Suppressor macrophage treated with lipopolysaccharide for 4 hours (primary cell): ENCODE results near the gene SUV39H1.
"Not testable (repeated sequence)": the region's sequence is repeated elsewhere in the genome, so short reads cannot be mapped to it uniquely, and the experiment has no call there.

Experiments used
- DNase-seq: peaks from one replicate; pipeline ENCODE4 v3.0.0-alpha.2; 2020

The SUV39H1 gene

GRCh38 chrX:48688531-48689150 lies 7.9 kb upstream of the SUV39H1 start:
- DNase-seq, result no peak

GRCh38 chrX:48689208-48689920 lies 7.2 kb upstream of the SUV39H1 start:
- no peak for DNase-seq

DNA sequence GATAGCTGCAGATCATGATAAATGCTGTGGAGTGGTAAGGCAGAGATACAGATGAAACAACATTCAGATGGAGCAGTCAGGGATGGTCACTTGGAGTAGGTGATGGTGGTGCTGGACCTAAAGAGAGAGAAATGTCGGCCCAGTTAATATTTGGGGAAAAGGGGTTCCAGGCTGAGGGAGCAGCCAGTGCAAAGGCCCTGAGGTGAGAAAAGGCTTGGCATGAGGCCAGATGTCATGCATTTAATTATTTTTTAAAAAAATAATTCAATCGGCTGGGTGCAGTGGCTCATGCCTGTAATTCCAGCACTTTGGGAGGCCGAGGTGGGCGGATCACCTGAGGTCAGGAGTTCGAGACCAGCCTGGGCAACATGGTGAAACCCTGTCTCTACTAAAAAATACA lies 4.8 kb upstream of the SUV39H1 start:
- DNase-seq, result not testable (repeated sequence)

- no peak for DNase-seq
Observed at GRCh38 chrX:48694776-48695533, 1.6 kb upstream of the SUV39H1 start.

DNA sequence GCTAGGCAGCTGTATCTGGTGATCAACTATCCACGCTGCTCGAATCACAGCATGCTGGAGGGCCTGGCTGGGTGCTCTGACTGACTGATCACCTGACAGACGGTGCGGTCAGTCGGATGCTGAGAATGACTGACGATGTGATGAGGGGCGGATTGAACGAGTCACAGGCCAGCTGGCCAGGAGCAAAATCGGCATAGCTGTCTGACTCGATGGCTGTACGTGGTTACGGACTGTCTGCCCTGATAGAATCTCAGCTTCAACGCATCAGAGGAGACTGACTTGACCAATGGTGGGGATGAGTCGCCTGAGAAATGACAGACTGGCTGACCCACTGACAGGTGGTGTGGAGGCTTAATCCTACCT lies 1.0 kb upstream of the SUV39H1 start:
- peak; percentile 31 for DNase-seq

DNA sequence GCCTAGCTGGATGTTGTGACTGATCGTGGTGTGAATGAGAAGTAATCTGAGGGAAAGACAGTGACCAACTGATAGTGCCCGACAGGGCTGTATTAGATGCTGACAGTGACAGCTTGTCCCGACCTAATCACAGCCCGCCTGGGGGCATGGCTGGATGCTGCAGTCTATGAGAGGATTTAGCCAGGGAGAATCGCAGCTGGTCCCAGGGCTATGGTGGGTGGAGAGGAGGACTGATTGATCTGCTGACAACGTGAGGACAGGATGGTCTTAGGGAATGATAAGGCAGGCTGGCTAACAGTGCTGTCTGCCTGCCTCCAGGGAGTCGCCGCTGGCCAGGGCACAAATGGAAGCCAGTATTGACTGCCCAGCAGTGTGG lies 621 bp upstream of the SUV39H1 start:
- no peak for DNase-seq

DNA sequence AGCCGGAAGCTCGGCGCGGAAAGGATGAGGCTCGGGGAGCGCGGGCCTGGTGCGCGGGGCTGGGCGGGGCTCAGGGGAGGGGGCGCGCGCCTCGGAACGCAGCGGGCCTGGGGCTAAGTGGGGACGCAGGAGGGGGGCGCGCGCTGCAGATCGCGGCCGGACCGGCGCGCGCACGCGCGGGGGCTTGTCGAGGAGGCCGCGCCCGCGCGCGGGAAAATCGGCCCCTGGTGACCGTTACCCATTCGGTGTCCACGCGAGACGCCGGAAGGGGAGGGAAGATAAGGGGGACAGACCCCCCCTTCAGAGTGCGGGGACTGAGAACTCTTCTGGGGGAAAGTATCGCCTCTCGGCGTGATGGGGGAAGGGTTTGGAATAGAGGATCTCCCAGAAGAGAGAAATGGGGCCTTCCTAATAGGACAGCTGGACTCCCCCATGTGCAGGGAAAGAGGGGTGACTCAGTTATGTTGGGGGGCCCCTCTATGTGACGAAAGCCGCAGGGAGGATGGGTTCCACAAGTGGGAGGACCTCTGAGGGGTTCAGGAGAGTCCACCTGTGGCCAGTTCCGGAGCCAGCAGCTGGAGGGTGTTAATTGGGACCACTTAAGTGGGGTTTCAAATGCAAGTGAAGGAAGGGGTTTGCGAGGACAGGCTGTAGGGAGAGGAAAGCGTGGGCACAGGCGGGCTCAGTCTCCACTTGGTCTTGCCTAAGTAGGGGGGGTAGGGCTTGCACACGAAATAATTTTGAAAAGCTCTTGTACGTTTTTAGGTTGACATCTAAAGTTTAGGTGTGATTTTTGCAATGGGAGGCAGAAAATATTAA lies 584 bp downstream of the SUV39H1 start:
- DNase-seq, result peak; percentile 23

GRCh38 chrX:48698306-48698705 lies 1.8 kb downstream of the SUV39H1 start:
- no peak for DNase-seq

DNA sequence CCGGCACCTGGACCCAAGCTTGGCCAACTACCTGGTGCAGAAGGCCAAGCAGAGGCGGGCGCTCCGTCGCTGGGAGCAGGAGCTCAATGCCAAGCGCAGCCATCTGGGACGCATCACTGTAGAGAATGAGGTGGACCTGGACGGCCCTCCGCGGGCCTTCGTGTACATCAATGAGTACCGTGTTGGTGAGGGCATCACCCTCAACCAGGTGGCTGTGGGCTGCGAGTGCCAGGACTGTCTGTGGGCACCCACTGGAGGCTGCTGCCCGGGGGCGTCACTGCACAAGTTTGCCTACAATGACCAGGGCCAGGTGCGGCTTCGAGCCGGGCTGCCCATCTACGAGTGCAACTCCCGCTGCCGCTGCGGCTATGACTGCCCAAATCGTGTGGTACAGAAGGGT lies 3.7 kb downstream of the SUV39H1 start:
- DNase-seq, result no peak

DNA sequence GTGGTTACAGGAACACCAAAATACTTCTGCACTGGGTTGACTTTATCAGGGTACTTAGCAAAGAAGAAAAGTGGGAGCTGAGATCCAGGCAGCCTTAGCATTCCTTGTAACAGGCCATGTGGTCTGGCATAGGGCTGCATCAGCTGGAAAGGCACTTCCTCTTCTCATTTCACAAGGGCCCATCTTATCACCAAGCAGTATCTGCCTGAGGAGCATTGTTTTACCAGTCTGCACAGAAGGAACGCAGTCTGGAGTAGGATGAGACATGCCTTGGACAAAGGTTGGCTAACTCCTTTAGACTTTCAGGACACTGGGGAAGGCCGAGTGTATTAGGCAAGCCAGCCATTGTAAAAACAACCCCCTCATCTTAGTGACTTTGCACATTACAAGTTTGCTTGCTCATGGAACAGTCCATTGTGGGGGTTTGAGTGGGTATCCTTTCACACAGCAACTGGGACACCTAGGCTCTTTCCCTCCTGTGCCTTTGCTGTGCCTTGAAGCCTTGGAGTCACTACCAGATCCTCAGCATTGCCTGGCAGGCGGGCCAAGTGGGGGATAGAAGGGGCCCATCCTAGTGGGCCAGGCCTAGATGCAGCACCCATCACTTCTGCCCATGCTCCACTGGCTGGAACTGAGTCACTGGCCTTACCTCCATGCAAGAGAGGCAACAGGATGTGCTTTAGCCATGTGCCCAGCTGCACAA lies 4.6 kb downstream of the SUV39H1 start:
- no peak for DNase-seq

DNA sequence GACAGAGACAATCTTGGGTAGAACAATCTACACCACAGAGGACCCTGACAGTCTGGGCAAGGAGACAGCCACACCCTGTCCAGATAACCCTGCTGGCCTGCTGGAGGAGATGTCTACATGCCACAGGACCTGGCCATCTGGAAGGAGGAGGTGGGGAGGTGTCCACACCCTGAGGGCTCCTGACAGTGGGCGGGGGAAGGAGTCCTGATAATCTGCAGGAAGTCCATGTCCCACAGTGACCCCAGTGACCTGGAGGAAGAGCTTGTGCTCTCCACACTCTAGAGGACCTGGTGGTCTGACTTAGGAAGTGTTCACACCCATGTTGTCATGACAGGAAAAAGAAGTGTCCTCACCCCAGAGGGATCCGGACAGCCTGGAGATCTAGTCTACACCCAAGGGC lies 5.5 kb downstream of the SUV39H1 start:
- no peak for DNase-seq

GRCh38 chrX:48702716-48703115 lies 6.2 kb downstream of the SUV39H1 start:
- no peak for DNase-seq

- DNase-seq, result no peak
Observed at GRCh38 chrX:48703228-48703627, 6.7 kb downstream of the SUV39H1 start.

- DNase-seq, result no peak
Observed at GRCh38 chrX:48703642-48704481, 7.3 kb downstream of the SUV39H1 start.

- no peak for DNase-seq
Observed at GRCh38 chrX:48705871-48706270, 9.3 kb downstream of the SUV39H1 start.

DNA sequence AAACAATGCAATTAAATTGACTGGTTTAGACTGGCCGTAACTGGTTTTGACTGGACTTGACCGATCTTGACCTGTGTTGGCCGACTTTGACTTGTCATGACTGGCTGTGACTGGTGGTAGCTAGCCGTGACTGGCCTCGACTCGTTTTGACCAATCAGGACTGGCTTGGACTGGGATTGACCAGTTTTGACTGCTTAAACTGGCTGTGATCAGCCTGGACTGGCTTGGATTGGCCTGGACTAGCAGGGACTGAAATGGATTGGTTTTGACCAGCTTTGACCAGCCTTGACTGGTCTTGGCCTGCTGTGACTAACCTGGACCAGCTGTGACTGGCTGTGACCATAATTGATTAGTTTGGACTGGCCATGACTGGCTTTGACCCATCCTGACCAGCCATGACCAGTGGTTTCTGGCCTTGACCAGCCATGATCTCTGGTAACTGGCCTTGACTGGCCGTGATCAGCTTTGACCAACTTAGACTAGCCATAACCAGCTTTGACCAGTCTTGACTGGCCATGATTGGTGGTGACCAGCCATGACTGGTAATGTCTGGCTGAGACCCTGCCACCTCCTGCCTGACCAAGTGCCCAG lies 13.1 kb downstream of the SUV39H1 start:
- no peak for DNase-seq

- no peak for DNase-seq
Observed at GRCh38 chrX:48711162-48711928, 14.8 kb downstream of the SUV39H1 start.

- DNase-seq, result no peak
Observed at GRCh38 chrX:48711929-48712505, 15.5 kb downstream of the SUV39H1 start.

GRCh38 chrX:48713847-48714246 lies 17.3 kb downstream of the SUV39H1 start:
- DNase-seq, result no peak

DNA sequence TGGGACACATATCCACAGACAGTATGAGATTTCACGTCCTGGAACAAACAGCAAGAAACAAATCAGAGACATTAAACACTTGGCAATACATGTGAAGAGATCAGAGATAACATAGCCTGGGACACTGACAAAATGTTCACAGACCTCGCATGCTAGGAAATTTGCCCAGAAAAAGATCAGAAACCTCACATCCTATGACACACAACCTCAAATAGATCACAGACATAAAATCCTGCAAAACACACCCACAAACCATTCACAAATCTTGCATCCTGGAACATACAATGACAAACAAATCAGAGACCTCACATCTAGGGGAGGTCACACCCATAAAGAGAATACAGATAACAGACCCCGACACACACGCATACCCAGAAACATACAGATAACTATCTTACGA lies 18.0 kb downstream of the SUV39H1 start:
- DNase-seq, result no peak
